GM06990 (cell line): ENCODE measurements around the gene OR51F2.
A peak's percentile ranks its signal among the peaks of the same experiment; 100 is the strongest.

ENCODE experiments used
- DNase-seq: peaks from one replicate; pipeline ENCODE4 v3.0.0-alpha.2; 2011; ENCODE audit not compliant: insufficient read length; ENCODE audit errors: extremely low read depth
- H3K27me3 ChIP-seq: replicated peaks from 2 replicates; pipeline ENCODE4 v1.6.0; 2011; ENCODE audit warnings: low read length; ENCODE audit not compliant: control insufficient read depth, insufficient read depth
- H3K36me3 ChIP-seq: 2 replicates; pipeline ENCODE4 v1.5.1; 2011; ENCODE audit warnings: low read length; ENCODE audit not compliant: control insufficient read depth, insufficient read depth
- H3K4me3 ChIP-seq: replicated peaks from 2 replicates; pipeline ENCODE4 v1.5.1; 2011; ENCODE audit warnings: low read depth, mild to moderate bottlenecking, control low read depth, low read length
- TF ChIP-seq, protein P1 (sequence below): IDR thresholded peaks from 2 replicates; pipeline ENCODE4 v1.5.1; 2011; ENCODE audit warnings: low read length, control low read depth, mild to moderate bottlenecking, inconsistent platforms; ENCODE audit not compliant: insufficient read depth, poor library complexity, severe bottlenecking

OR51F2 gene

GRCh38 chr11:4808476-4808875 is 12.6 kb upstream of the OR51F2 start:
- no peaks in the 10 kb centered on the region for H3K36me3 ChIP-seq
- H3K4me3 ChIP-seq, result no peak overlapping the region
- no peaks in the 10 kb centered on the region for H3K27me3 ChIP-seq
- no peak for DNase-seq
- TF ChIP-seq, protein P1, sequence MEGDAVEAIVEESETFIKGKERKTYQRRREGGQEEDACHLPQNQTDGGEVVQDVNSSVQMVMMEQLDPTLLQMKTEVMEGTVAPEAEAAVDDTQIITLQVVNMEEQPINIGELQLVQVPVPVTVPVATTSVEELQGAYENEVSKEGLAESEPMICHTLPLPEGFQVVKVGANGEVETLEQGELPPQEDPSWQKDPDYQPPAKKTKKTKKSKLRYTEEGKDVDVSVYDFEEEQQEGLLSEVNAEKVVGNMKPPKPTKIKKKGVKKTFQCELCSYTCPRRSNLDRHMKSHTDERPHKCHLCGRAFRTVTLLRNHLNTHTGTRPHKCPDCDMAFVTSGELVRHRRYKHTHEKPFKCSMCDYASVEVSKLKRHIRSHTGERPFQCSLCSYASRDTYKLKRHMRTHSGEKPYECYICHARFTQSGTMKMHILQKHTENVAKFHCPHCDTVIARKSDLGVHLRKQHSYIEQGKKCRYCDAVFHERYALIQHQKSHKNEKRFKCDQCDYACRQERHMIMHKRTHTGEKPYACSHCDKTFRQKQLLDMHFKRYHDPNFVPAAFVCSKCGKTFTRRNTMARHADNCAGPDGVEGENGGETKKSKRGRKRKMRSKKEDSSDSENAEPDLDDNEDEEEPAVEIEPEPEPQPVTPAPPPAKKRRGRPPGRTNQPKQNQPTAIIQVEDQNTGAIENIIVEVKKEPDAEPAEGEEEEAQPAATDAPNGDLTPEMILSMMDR, result no peak

DNA sequence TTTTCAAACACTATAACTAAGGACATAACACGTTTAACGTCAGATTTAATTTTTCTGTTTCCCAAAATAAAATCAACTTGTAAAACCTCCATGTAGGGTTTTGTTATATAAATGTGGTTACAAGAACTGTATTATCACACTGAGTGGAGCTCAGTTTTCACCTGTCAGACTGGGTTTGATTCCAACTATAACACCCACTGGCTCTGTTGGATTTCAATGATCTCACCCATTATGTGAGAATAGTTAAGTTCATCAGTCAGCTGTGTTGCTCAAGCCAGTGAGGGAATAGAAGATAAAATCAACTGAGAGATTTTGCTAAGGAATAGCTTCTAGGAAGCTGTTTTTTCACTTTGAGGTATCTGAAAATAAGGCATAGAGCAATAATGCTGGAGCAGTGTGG is 11.9 kb upstream of the OR51F2 start:
- TF ChIP-seq, protein P1, result no peak
- DNase-seq, result no peak
- H3K27me3 ChIP-seq, result no peaks in the 10 kb centered on the region

GRCh38 chr11:4825132-4825531 is 4.0 kb downstream of the OR51F2 start:
- Histone ChIP-seq H3K4me3 (no peak overlapping the region), H3K27me3 (no peaks in the 10 kb centered on the region; the same call in 1 of the 2 replicates), H3K36me3 (no peaks in the 10 kb centered on the region)
- TF ChIP-seq, protein P1, result no peak
- no peak for DNase-seq

More for the DNA sequence above, 11.9 kb upstream of the OR51F2 start:
- H3K36me3 ChIP-seq, result no peaks in the 10 kb centered on the region
- no peak overlapping the region for H3K4me3 ChIP-seq

GRCh38 chr11:4826425-4826824 is 5.3 kb downstream of the OR51F2 start:
- no peak for DNase-seq
- H3K27me3 ChIP-seq, result no peaks in the 10 kb centered on the region; the same call in 1 of the 2 replicates
- H3K4me3 ChIP-seq, result no peak overlapping the region
- TF ChIP-seq, protein P1, result peak; percentile 17
- H3K36me3 ChIP-seq, result no peaks in the 10 kb centered on the region

DNA sequence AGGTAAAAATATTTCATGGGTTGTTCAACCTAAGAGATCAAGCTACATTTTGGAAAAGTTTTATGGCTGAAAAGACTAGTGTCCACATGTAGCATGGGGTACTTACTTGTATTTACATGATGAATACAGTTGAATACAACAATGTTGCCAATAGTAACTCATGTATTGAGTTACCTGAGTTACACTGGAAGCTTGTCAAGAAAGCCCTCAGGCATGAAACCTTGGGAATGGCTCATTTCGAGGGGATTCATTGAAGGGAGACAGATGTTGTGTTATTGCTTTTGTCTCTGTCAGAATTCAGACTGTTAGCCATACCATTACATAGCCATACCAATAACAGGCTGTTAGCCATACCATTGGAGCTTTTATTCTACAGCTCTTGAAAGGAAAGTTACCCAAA is 9.2 kb downstream of the OR51F2 start:
- no peaks in the 10 kb centered on the region for H3K27me3 ChIP-seq
- TF ChIP-seq, protein P1, result no peak
- H3K4me3 ChIP-seq, result no peak overlapping the region
- DNase-seq, result no peak
- no peaks in the 10 kb centered on the region for H3K36me3 ChIP-seq

GRCh38 chr11:4830909-4831308 is 9.8 kb downstream of the OR51F2 start:
- H3K36me3 ChIP-seq, result no peaks in the 10 kb centered on the region
- H3K27me3 ChIP-seq, result no peaks in the 10 kb centered on the region
- H3K4me3 ChIP-seq, result no peak overlapping the region
- no peak for DNase-seq
- TF ChIP-seq, protein P1, result no peak
